Suprapubic skin (tissue), 3 donors: ENCODE results near the gene NAA38.

Source experiments
- EP300 ChIP-seq: sonication (generic); formaldehyde crosslinking; IDR thresholded peaks from one replicate; pipeline ENCODE4 v1.6.1; 2017; ENCODE audit warnings: antibody characterized with exemption
- POLR2A ChIP-seq, 2 donors: fragments of 450-650 bp; IDR thresholded peaks; one replicate each; pipeline ENCODE4 v1.6.1; 2017; ENCODE audit warnings: antibody characterized with exemption in 2 of 2, mild to moderate bottlenecking in 2 of 2, moderate library complexity in 2 of 2
- TF ChIP-seq, protein P1 (sequence below), 2 donors: fragments of 200-600 bp in 1 of 2; fragments of 450-650 bp in 1 of 2; sonication (generic) in 1 of 2; IDR thresholded peaks; one replicate each; pipeline ENCODE4 v1.5.1; 2016 to 2019; ENCODE audit warnings: antibody characterized with exemption in 2 of 2, mild to moderate bottlenecking in 1 of 2, moderate library complexity in 1 of 2

DNA sequence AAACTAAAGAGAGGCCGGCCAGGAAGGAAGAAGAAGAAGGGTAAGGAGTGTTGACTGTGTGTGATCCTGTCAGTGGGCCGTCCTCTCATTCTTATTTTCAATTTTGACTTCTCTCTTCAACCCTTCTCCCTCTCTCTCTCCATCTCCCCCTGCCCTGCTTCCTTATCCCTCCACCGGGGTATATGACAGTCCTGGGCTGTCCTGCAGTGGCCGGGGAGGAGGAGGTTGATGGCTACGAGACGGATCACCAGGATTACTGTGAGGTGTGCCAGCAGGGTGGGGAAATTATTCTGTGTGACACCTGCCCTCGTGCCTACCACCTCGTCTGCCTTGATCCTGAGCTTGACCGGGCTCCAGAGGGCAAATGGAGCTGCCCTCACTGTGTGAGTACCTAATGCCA lies 36.9 kb upstream of the NAA38 start:
- TF ChIP-seq, protein P1, sequence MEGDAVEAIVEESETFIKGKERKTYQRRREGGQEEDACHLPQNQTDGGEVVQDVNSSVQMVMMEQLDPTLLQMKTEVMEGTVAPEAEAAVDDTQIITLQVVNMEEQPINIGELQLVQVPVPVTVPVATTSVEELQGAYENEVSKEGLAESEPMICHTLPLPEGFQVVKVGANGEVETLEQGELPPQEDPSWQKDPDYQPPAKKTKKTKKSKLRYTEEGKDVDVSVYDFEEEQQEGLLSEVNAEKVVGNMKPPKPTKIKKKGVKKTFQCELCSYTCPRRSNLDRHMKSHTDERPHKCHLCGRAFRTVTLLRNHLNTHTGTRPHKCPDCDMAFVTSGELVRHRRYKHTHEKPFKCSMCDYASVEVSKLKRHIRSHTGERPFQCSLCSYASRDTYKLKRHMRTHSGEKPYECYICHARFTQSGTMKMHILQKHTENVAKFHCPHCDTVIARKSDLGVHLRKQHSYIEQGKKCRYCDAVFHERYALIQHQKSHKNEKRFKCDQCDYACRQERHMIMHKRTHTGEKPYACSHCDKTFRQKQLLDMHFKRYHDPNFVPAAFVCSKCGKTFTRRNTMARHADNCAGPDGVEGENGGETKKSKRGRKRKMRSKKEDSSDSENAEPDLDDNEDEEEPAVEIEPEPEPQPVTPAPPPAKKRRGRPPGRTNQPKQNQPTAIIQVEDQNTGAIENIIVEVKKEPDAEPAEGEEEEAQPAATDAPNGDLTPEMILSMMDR (IDR thresholded peaks at IDR 0.05), result no peak
- TF ChIP-seq POLR2A (IDR thresholded peaks at IDR 0.05) (no peak), EP300 (no peak)
